Measurements from ENCODE around the gene DTD2. TPM values are rescaled to one million over a fixed set of nuclear protein-coding genes. Genes with fewer than 3 reads are reported as not detected.
"Not testable (repeated sequence)": the region's sequence is repeated elsewhere in the genome, so short reads cannot be mapped to it uniquely, and the experiment has no call there.

The DTD2 gene
- 40.5 and 49.3 TPM in 2 replicates for total RNA-seq

DNA sequence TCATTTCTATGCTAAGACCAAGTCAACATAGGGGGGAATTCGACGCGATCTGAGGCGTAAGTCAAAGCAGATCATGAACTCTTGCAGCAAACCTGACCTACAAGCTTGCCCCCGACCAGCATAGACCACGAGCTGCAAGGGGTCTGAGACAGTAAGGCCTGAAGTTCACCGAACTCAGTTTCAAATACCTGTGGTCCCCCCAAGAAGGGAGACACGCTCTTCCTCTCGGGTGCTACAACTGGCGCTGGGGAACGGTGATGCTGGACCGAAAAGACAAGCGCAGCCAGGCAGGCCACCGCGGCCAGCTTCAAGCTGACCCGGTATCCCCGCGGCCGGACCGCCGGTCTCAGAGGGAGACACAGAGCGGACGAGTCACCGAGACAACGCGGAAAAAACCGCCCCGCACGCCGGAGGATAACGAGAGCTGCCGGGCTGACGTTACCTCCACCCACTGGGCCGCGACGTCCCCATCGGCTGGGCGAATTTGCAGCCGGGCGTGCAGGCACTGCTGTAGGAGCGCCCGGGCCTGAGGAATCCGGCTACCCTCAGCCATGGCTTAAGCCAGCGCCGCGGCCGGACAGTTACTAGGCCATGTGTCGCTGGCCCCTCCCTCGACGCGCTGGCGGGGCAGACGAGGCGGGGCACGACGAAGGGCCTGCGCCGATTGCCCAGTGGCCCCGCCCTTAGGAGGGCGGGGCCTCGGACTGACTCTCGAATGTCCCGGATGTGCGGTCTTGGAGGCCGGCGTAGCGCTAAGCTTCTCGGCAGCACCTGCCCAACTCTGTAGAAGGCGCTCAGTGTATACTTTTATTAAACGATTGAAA, at the start of gene DTD2:
TSS of gene DTD2 (minus strand) at position 666 of the 824 bp plus-strand sequence. CDS start at position 553, 113 bp downstream.
- DNase-seq (ENCODE audit: low read depth) = peak; percentile 84

DNA sequence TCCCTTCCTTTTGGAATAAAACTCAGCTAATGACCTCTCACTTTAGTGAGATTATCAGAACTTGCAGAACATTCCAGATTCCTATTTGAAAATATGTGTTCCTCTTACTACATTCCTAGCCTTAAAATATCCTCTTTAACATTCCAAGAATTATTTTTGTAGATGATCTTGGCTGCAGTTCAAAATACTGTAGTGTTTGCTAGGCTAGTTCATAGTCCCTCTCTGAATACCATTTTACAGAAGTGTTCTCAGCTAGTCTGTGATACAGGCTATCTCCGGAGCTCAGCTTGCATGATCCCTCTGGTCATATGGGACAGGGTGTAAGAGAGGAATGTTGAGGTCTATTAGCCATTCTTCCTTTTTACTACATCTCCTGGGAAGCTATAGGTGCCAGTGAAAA, 48.1 kb upstream of the DTD2 start:
- peak; percentile 19 for DNase-seq (ENCODE audit: low read depth)

- no peak for DNase-seq (ENCODE audit: low read depth)
Measured at GRCh38 chr14:31501870-31502269, 44.6 kb upstream of the DTD2 start.

DNA sequence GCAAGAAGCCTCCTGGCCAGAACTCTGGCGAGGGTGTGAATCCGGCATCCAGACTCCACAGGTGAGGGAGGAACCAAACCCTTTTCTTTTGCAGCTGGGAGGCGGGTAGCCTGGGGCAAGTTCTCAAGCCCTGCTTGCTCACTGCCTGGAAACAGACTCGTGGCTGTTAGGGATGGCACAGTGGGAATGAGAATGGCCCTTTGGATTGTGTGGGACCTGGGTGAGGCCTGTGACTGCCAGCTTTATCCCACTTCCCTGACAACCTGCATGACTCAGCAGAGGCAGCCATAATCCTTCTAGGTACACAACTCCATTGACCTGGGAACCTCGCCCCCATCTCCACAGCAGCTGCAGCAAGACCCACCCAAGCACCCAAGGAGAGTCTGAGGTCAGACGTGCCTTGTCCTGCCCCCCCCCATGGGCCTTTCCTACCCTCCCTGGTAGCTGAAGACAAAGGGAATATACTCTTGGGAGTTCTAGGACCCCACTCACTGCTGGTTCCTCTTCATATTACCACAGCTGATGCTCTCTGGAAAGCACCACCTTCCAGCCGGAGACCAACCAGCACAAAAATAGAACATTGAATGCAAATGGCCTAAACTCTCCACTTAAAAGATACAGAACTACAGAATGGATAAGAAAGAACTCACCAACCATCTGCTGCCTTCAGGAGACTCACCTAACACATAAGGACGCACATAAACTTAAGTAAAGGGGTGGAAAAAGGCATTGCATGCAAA, 35.6 kb upstream of the DTD2 start:
- DNase-seq (ENCODE audit: low read depth) = no peak

DNA sequence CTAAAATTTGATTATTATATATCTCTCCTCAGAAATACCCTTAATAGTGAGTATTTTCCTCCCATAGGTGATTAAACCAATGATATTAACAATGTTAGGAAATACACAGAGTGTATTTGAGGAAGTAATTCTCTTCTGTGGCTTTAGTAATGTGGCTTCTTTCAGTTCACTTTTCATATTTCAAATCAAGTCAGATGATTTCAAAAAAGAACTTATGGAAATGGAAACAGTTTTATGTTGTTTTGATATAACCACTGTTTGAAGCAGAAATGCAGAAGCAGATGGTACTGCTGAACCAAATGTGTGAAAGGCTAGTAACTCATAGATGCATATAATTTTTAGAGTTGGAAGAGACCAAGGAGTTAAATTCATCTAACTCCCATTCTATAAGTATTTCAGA, 32.4 kb upstream of the DTD2 start:
- DNase-seq (ENCODE audit: low read depth) = no peak

DNA sequence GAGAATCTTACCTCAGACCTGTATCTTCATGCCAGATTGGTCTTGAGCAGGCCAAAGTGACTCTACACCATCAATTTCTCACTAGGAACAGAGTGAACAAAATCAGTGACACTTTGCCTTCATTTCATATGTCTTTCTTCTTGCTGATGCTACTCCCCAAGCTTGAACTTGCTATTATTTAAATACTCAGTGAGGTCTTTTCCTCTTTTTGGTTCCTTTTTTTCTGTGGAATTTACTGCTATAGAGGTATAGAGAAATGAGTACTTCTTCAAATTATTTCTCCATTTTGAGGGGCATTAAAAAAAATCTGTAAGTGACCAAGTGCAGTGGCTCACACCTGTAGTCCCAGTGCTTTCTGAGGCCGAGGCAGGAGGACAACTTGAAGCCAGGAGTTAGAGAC, 30.6 kb upstream of the DTD2 start, which contains the start of gene GPR33:
TSS of gene GPR33 (minus strand) at position 154 of the 400 bp plus-strand sequence. CDS start 4,074 bp downstream, outside the sequence.
- DNase-seq (ENCODE audit: low read depth) = no peak

DNA sequence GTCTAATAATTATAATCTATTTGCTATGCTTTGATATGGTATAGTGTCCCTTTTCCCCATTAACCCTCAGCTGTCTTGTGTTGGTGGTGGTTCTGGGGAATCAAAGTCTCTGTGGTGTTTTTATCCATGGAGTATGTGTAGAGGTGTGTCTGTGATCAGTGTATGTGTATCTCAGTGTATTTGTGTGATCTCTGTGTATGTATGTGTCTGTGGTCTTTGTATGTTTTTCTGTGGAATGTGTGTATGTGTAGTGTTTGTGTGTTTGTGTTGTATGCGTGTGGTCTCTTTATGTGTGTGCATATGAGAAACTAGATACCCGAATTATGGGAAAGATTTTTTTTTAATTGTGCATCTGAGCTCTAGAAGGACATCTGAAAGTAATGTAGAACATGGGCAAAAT, 29.5 kb upstream of the DTD2 start:
- DNase-seq (ENCODE audit: low read depth) = no peak

DNA sequence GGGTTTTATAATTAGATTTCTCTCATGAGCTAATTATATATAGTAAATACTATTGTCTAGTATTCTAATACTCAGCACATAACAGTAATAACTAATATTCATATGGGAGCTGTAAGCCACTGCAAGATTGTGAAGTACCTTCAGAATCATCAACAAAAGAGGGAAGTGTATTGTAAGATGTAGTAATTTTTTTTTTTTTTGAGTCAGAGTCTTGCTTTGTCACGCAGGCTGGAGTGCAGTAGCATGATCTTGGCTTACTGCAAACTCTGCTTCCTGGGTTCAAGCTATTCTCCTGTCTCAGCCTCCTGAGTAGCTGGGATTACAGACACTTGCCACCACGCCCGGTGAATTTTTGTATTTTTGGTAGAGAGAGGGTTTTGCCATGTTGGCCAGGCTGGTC, 27.4 kb upstream of the DTD2 start:
- no peak for DNase-seq (ENCODE audit: low read depth)

DNA sequence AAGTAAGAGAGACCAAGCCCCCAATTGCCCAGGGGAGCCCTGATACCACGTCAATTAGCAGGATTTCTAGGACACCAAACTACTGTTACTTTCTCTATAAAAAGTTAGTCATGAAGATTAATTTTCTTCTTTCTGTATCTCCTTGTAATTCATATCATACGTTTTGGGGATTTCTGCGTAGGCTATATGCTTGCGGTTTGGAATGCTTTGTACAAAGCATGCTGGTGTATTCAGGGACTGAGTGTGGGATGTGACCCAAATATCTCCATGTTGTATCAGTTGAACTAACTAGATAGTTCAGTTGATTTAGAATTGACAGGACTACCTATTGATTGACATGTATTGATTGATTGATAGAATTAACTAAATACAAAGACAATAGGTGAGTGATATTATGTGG, 22.9 kb upstream of the DTD2 start:
- DNase-seq (ENCODE audit: low read depth) = no peak

DNA sequence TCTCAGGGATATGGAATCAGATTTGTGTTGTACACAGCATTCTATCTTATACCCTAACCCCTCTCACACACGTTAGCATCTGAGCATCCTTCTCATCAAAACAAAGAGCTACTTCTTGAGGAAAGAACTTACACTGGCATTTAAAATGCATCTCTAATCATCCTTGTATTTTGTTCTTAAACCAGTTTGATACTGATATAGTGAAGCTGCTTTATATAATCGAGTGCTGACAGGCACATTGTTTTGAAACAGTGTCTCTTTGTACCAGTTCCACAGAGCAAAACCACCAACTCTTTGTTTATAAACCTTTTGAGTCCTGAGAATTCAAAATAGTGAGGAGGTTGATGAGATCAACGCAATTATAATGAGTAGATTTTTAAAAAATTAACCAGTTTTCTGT, 21.7 kb upstream of the DTD2 start:
- no peak for DNase-seq (ENCODE audit: low read depth)

- DNase-seq (ENCODE audit: low read depth) = no peak
Measured at GRCh38 chr14:31477248-31477647, 19.9 kb upstream of the DTD2 start.

GRCh38 chr14:31476131-31476866, 19.0 kb upstream of the DTD2 start:
- no peak for DNase-seq (ENCODE audit: low read depth)

DNA sequence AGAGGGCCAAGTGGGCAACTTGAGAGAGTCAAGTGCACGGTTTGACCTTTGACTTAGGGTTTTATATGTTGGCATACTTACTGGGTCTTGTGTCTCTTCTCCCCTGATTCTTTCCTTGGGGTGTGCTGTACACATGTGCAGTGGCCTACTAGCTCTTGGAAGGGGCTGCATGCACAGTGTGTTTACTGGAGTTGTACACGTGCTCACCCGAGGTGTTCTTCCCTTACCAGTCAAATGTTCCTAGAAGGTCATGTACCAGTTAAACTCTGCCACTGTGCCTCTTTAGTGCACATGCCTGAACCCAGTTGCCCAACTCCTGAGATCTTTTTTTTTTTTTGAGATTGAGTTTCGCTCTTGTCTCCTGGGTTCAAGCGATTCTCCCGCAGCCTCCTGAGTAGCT, 9.2 kb upstream of the DTD2 start:
- no peak for DNase-seq (ENCODE audit: low read depth)

GRCh38 chr14:31465111-31465510, 7.8 kb upstream of the DTD2 start:
- no peak for DNase-seq (ENCODE audit: low read depth)

DNA sequence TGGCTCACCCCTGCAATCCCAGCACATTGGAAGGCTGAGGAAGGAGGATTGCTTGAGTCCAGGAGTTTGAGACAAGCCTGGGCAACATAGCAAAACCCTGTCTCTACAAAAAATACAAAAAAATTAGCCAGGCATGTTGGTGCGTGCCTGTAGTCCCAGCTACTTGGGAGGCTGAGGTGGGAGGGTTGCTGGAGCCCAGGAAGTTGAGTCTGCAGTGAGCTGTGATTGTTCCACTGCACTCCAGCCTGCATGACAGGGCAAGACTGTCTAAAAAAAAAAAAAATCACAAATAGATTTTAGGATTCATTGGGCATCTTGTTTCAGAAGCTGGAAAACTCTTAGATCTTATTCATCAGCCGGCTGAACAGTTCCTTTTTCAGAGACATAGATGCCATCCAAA, 5.1 kb upstream of the DTD2 start:
- DNase-seq (ENCODE audit: low read depth) = not testable (repeated sequence)

DNA sequence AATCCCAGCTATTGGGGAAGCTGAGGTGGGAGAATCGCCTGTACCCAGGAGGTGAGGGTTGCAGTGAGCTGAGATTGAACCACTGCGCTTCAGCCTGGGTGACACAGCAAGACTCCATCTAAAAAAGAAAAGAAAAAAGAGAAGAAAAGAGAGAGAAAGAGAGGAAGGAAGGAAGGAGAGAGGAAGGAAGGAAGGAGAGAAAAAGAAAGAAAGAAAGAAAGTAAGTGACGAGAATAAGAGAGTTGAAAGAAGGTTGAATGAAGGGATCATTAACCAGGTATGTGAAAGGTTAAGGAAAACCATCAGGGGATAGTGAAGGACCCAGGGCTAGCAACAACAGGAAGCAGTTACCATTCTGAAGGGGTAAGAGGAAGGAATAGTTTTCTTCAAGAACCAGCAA, 4.2 kb upstream of the DTD2 start:
- peak; percentile 16 for DNase-seq (ENCODE audit: low read depth)

GRCh38 chr14:31457665-31458659, 656 bp upstream of the DTD2 start:
- DNase-seq (ENCODE audit: low read depth) = peak; percentile 52

DNA sequence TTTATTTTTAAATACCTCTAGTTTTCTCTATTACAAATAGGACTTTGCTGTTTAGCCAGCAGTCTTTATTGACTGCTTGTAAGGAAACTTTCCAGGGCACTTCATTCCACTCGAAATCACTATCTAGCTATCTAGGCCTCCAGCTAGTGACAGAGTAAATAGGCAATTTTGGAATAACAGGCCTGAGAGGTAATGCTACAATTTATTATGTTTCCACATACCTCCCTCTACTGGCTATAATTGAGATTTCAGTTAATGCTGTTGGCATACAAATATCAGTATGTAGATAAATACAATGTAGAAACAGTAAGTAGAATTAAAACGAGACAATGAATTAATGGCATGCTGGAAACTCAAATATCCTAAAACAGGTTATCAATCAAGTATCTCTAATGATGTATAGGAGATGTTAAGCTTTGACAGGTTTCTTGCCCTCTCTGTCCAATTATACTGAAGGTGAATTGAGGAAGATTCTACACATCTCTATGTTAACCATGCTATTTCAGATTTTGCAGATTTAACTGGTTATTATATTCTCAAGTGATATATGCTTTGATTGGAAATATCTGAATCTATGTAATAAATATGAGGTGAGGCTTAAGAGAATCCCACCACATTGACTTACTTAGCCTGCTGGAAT, 7.2 kb downstream of the DTD2 start:
- DNase-seq (ENCODE audit: low read depth) = peak; percentile 46

DNA sequence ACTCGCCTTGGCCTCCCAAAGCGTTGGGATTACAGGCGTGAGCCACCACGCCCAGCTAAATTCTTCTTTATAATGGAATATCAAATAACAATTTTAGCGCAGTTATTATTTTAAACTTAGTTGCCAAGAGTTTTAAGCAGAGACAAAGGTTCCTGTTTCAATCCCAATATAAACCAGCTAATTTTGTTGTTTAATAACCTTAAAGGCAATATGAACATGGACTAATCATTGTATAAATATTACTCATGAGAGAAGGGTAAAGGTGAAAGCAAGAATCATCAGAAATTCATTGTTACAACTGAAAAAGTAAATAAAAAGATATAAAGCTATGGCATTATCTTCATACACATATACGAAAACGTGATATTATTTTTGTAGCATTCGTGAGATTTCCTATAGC, 8.2 kb downstream of the DTD2 start:
- DNase-seq (ENCODE audit: low read depth) = no peak

DNA sequence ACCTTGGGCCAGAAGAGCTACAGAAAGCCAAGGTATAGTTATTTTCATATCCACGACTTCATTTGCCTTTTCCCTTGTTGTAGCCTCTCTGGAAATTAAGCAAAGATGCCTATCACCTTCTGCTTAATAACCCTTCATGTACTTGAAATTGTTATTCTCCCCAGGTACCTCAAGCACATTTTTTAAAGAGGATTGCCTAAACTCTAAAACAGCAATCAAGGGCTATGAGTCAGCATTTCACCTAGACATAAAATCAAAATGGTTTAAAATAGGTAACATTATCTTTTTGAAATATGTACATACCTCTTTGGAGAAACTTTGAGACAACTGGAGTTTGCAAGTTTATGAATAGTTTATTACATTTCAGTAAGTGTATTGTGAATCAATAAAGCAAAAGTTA, 11.6 kb downstream of the DTD2 start:
- no peak for DNase-seq (ENCODE audit: low read depth)

DNA sequence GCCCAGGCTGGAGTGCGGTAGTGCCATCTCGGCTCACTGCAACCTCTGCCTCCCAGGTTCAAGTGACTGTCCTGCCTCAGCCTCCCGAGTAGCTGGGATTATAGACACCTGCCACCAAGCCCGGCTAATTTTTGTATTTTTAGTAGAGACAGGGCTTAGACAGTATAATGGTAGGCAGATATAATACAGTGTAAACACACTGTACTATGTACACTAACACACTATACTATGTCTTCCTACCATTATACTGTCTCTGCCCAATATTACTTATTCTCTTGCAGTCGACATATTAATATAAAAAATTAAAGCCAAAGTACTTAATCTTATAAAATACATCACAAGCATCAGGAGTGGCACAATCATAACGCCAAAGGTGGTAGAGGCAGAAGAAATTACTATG, 15.0 kb downstream of the DTD2 start:
- DNase-seq (ENCODE audit: low read depth) = no peak
